ACC112 (cell line): Measurements from ENCODE around the gene NCAM1.
"Not testable (repeated sequence)": the region's sequence is repeated elsewhere in the genome, so short reads cannot be mapped to it uniquely, and the experiment has no call there.

Experiments used
- H2AFZ ChIP-seq: fragments of 200-600 bp; sonication (generic); one replicate; pipeline ENCODE4 v1.6.0; 2017; ENCODE audit warnings: antibody characterized with exemption, low read length; ENCODE audit not compliant: unreplicated experiment
- H3K27ac ChIP-seq: fragments of 200-600 bp; sonication (generic); 2 replicates; pipeline ENCODE4 v1.5.1; 2014; ENCODE audit warnings: low read depth, mild to moderate bottlenecking, antibody characterized with exemption, low read length, moderate library complexity
- H3K27me3 ChIP-seq: fragments of 200-600 bp; sonication (generic); 2 replicates; pipeline ENCODE4 v1.6.1; 2014; ENCODE audit warnings: mild to moderate bottlenecking, antibody characterized with exemption, low read length, moderate library complexity, mixed read lengths; ENCODE audit not compliant: insufficient read depth
- H3K36me3 ChIP-seq: fragments of 200-600 bp; sonication (generic); 2 replicates; pipeline ENCODE4 v1.6.1; 2016; ENCODE audit warnings: mild to moderate bottlenecking, antibody characterized with exemption, low read length, moderate library complexity, mixed read lengths; ENCODE audit not compliant: insufficient read depth
- H3K4me1 ChIP-seq: fragments of 200-600 bp; sonication (generic); one replicate; pipeline ENCODE4 v1.6.1; 2016; ENCODE audit warnings: low read length, mixed read lengths; ENCODE audit not compliant: insufficient read depth, unreplicated experiment, control insufficient read depth
- H3K4me3 ChIP-seq: fragments of 200-600 bp; sonication (generic); 2 replicates; pipeline ENCODE4 v1.5.1; 2014; ENCODE audit warnings: mild to moderate bottlenecking, low read depth, low read length
- H3K79me2 ChIP-seq: fragments of 200-600 bp; sonication (generic); one replicate; pipeline ENCODE4 v1.6.0; 2016; ENCODE audit warnings: low read length; ENCODE audit not compliant: control insufficient read depth, unreplicated experiment, insufficient read depth

Gene NCAM1

GRCh38 chr11:112961146-112961668, at the start of gene NCAM1:
TSS of gene NCAM1 (plus strand) at chr11:112961420.
- Histone ChIP-seq H3K4me1 (no peaks in the 10 kb centered on the region), H3K27me3 (peaks cover 70% of the 10 kb centered on the region), H3K79me2 (no peaks in the 10 kb centered on the region), H3K36me3 (no peaks in the 10 kb centered on the region), H3K27ac (no peak within 1 kb of the TSS), H2AFZ (no peak within 1 kb of the TSS), H3K4me3 (peak within 1 kb of the TSS; percentile 53)

- H3K4me3 ChIP-seq, result no peak overlapping the region
- H3K27ac ChIP-seq, result no peak overlapping the region
- H3K4me1 ChIP-seq, result no peaks in the 10 kb centered on the region
- H3K36me3 ChIP-seq, result no peaks in the 10 kb centered on the region
- H3K27me3 ChIP-seq, result no peaks in the 10 kb centered on the region
- no peaks in the 10 kb centered on the region for H3K79me2 ChIP-seq
- H2AFZ ChIP-seq, result no peak overlapping the region
These were observed 38.6 kb upstream of the NCAM1 start for GRCh38 chr11:112922606-112923005.

GRCh38 chr11:112924836-112925235, 36.4 kb upstream of the NCAM1 start:
- not testable (repeated sequence) for H3K4me3 ChIP-seq, H2AFZ ChIP-seq, H3K79me2 ChIP-seq, H3K27ac ChIP-seq, H3K36me3 ChIP-seq, H3K27me3 ChIP-seq, H3K4me1 ChIP-seq

GRCh38 chr11:112925516-112926310, 35.5 kb upstream of the NCAM1 start:
- Histone ChIP-seq H3K36me3 (no peaks in the 10 kb centered on the region), H3K4me3 (no peak overlapping the region), H2AFZ (no peak overlapping the region), H3K27ac (no peak overlapping the region), H3K27me3 (no peaks in the 10 kb centered on the region), H3K4me1 (no peaks in the 10 kb centered on the region), H3K79me2 (no peaks in the 10 kb centered on the region)

GRCh38 chr11:112928136-112928535, 33.1 kb upstream of the NCAM1 start:
- no peaks in the 10 kb centered on the region for H3K79me2 ChIP-seq
- H3K4me1 ChIP-seq, result no peaks in the 10 kb centered on the region
- H3K4me3 ChIP-seq, result no peak overlapping the region
- no peaks in the 10 kb centered on the region for H3K27me3 ChIP-seq
- no peak overlapping the region for H3K27ac ChIP-seq
- no peaks in the 10 kb centered on the region for H3K36me3 ChIP-seq
- H2AFZ ChIP-seq, result no peak overlapping the region

- no peak overlapping the region for H3K4me3 ChIP-seq
- no peaks in the 10 kb centered on the region for H3K4me1 ChIP-seq
- no peaks in the 10 kb centered on the region for H3K27me3 ChIP-seq
- H2AFZ ChIP-seq, result no peak overlapping the region
- no peaks in the 10 kb centered on the region for H3K79me2 ChIP-seq
- H3K27ac ChIP-seq, result no peak overlapping the region
- no peaks in the 10 kb centered on the region for H3K36me3 ChIP-seq
These were observed 31.8 kb upstream of the NCAM1 start for GRCh38 chr11:112929432-112929831.

- Histone ChIP-seq H3K79me2 (no peaks in the 10 kb centered on the region), H2AFZ (no peak overlapping the region), H3K4me3 (no peak overlapping the region), H3K27me3 (no peaks in the 10 kb centered on the region), H3K4me1 (no peaks in the 10 kb centered on the region), H3K36me3 (no peaks in the 10 kb centered on the region), H3K27ac (no peak overlapping the region)
These were observed 29.5 kb upstream of the NCAM1 start for GRCh38 chr11:112931703-112932102.

- no peaks in the 10 kb centered on the region for H3K4me1 ChIP-seq
- no peak overlapping the region for H3K27ac ChIP-seq
- H2AFZ ChIP-seq, result no peak overlapping the region
- H3K27me3 ChIP-seq, result no peaks in the 10 kb centered on the region
- H3K36me3 ChIP-seq, result no peaks in the 10 kb centered on the region
- H3K79me2 ChIP-seq, result no peaks in the 10 kb centered on the region
- no peak overlapping the region for H3K4me3 ChIP-seq
These were observed 28.6 kb upstream of the NCAM1 start for GRCh38 chr11:112932593-112932992.

- Histone ChIP-seq H3K4me1 (no peaks in the 10 kb centered on the region), H3K27me3 (no peaks in the 10 kb centered on the region), H2AFZ (no peak overlapping the region), H3K36me3 (no peaks in the 10 kb centered on the region), H3K79me2 (no peaks in the 10 kb centered on the region), H3K4me3 (no peak overlapping the region), H3K27ac (no peak overlapping the region)
These were observed 27.2 kb upstream of the NCAM1 start for GRCh38 chr11:112933970-112934369.

GRCh38 chr11:112941104-112941503, 20.1 kb upstream of the NCAM1 start:
- no peaks in the 10 kb centered on the region for H3K36me3 ChIP-seq
- no peak overlapping the region for H3K4me3 ChIP-seq
- no peak overlapping the region for H2AFZ ChIP-seq
- no peak overlapping the region for H3K27ac ChIP-seq
- no peaks in the 10 kb centered on the region for H3K27me3 ChIP-seq
- H3K79me2 ChIP-seq, result no peaks in the 10 kb centered on the region
- no peaks in the 10 kb centered on the region for H3K4me1 ChIP-seq

- Histone ChIP-seq H3K27me3 (no peaks in the 10 kb centered on the region), H3K36me3 (no peaks in the 10 kb centered on the region), H3K79me2 (no peaks in the 10 kb centered on the region), H3K27ac (no peak overlapping the region), H3K4me1 (no peaks in the 10 kb centered on the region), H2AFZ (no peak overlapping the region), H3K4me3 (no peak overlapping the region)
These were observed 18.1 kb upstream of the NCAM1 start for GRCh38 chr11:112942966-112943643.
